ENCODE measurements around the gene RTTN. TPM values are rescaled to one million over a fixed set of nuclear protein-coding genes. Genes with fewer than 3 reads are reported as not detected.

The RTTN gene
- total and polyA plus RNA-seq, 9 of the 15 experiments (the other 6 are each of a cell fraction or from before 2014, with no cell fraction given), result 3.1 to 18.3 (median 10.6) TPM

- H2AFZ ChIP-seq (ENCODE audit: low read depth, low read length), result no peak overlapping the region
- no peak for DNase-seq (ENCODE audit: extremely low read depth in 1 of 4, low spot score in 3 of 4)
- ATAC-seq, result no peak
- POLR2A ChIA-PET, result no interaction called here
- H3K36me3 ChIP-seq (ENCODE audit: control insufficient read depth, insufficient read depth, low read length), result peaks cover 2% of the 10 kb centered on the region; the same call in 1 of the 3 replicates
- no peak overlapping the region for H3K4me3 ChIP-seq
- in situ Hi-C loops (cut with MboI), result no loop called here
- H3K79me2 ChIP-seq (ENCODE audit: control insufficient read depth, insufficient read depth, low read length), result no peaks in the 10 kb centered on the region
- FAIRE-seq, result no peak
- WGBS (ENCODE audit: insufficient coverage, low coverage, missing lambda C conversion rate), result 59% methylated on average over 2 of the region's 2 CpGs
- no peak overlapping the region for H3K4me2 ChIP-seq (ENCODE audit: insufficient read depth, low read length)
- no TSS peak for BruUV-seq (replicated peaks)
- TF ChIP-seq PCBP2 (IDR thresholded peaks at IDR 0.05; ENCODE audit: low read depth, low read length, poor library complexity, severe bottlenecking), result no peak
- TF ChIP-seq TCFL5 (CRISPR knock-in tag; conservative IDR thresholded peaks at IDR 0.05), result no peak
- no peak for TF ChIP-seq SP2 (IDR thresholded peaks at IDR 0.05; ENCODE audit: extremely low read depth, low read depth, low read length, poor library complexity, severe bottlenecking)
- no peak for TF ChIP-seq ELF1 (tag; IDR thresholded peaks at IDR 0.05)
- no peak for TF ChIP-seq KLF13 (tag; IDR thresholded peaks at IDR 0.05; ENCODE audit: borderline replicate concordance, low read depth)
- no peak for TF ChIP-seq SP1 (CRISPR knock-in tag; IDR thresholded peaks at IDR 0.05)
- TF ChIP-seq ZMIZ1 (IDR thresholded peaks at IDR 0.05; ENCODE audit: low read depth in 2 of 2, low read length in 2 of 2), result no peak
- TF ChIP-seq ELF4 (CRISPR knock-in tag; IDR thresholded peaks at IDR 0.05), result no peak
- no peak for TF ChIP-seq AFF1 (IDR thresholded peaks at IDR 0.05; ENCODE audit: low read depth in 1 of 2, partially characterized antibody in 2 of 2)
- H3K9me1 ChIP-seq (ENCODE audit: control insufficient read depth, insufficient read depth, low read length), result no peaks in the 10 kb centered on the region
- no peaks in the 10 kb centered on the region for H4K20me1 ChIP-seq (replicated peaks; ENCODE audit: control insufficient read depth, insufficient read depth, low read length)
- H3K9ac ChIP-seq (ENCODE audit: insufficient read depth in 1 of 2, low read depth in 2 of 2, low read length in 2 of 2), result no peak overlapping the region
- H3K4me1 ChIP-seq (replicated peaks in 1 of 2; ENCODE audit: control insufficient read depth in 2 of 2, insufficient read depth in 2 of 2, low read length in 2 of 2), result no peaks in the 10 kb centered on the region
- CTCF ChIA-PET (ENCODE audit: low intra/inter-chr PET ratio), result no interaction called here
- H3K27ac ChIP-seq (ENCODE audit: extremely low read depth, low read depth, low read length), result no peak overlapping the region
- intact Hi-C loops (cut with micrococcal nuclease), result loop anchor here (10.0 kb wide), 1 partner anchor 448 kb away; no protein-coding TSS in a partner anchor
- no peaks in the 10 kb centered on the region for H3K9me3 ChIP-seq (replicated peaks; ENCODE audit: control insufficient read depth, insufficient read depth, low read depth, low read length)
- H3K27me3 ChIP-seq (ENCODE audit: control insufficient read depth in 2 of 2, insufficient read depth in 2 of 2, low read length in 2 of 2), result no peaks in the 10 kb centered on the region
Observed at GRCh38 chr18:70082430-70082829, 123.1 kb downstream of the RTTN start.
